ENCODE measurements around the gene TLR4.

Gene TLR4

DNA sequence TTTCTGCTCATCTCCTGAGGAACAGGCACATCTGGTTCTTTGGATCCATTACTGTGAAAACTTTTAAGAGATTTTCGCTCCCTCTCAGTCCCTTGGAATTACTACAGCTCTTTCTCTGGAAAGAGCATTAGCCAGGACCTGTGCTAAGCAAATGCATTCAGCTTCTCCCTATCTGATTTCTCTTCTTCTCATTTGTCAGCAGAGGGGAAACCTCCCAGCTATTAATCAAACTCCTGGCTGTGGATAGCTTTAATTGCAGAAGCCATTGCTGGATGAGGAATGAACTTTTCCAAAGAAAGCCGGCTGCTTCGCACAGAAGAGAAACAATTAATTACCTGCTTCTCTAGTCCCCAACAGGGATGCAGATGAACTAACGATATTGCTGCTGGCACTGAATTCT lies 37.9 kb downstream of the TLR4 start:
- Mint-ChIP-seq H3K27ac (no peak overlapping the region), H3K9me3 (no peaks in the 10 kb centered on the region), H3K36me3 (ENCODE audit: low read depth) (no peaks in the 10 kb centered on the region), H3K4me3 (no peak overlapping the region), H3K27me3 (ENCODE audit: low read depth) (peaks cover 38% of the 10 kb centered on the region), H3K4me1 (ENCODE audit: low read depth) (peaks cover 11% of the 10 kb centered on the region)
- no peak for DNase-seq (ENCODE audit: low spot score)

DNA sequence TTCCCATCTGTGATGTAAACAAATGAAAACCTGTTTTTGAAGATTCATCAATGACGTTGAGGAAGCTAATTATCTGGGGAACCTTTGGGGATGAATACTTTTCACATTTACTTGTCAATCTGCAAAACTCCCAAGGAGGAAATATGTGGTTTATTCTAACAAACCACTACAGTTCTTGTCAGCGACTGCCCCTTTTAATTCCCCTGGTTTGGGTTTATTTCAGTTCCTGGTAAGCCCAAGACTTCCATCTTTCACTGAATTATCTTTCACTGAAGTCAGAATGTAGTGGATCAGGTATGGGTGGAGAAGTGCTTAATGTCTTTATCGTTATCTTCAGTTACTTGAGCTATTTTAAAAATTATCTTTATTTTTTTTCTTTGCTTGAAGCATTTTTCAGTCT lies 40.2 kb downstream of the TLR4 start:
- H3K27ac Mint-ChIP-seq = peak overlapping the region; percentile 0
- H3K36me3 Mint-ChIP-seq (ENCODE audit: low read depth) = no peaks in the 10 kb centered on the region
- H3K27me3 Mint-ChIP-seq (ENCODE audit: low read depth) = peaks cover 47% of the 10 kb centered on the region
- H3K4me3 Mint-ChIP-seq = peak overlapping the region; percentile 69
- no peak for DNase-seq (ENCODE audit: low spot score)
- no peaks in the 10 kb centered on the region for H3K9me3 Mint-ChIP-seq
- peaks cover 11% of the 10 kb centered on the region for H3K4me1 Mint-ChIP-seq (ENCODE audit: low read depth)

DNA sequence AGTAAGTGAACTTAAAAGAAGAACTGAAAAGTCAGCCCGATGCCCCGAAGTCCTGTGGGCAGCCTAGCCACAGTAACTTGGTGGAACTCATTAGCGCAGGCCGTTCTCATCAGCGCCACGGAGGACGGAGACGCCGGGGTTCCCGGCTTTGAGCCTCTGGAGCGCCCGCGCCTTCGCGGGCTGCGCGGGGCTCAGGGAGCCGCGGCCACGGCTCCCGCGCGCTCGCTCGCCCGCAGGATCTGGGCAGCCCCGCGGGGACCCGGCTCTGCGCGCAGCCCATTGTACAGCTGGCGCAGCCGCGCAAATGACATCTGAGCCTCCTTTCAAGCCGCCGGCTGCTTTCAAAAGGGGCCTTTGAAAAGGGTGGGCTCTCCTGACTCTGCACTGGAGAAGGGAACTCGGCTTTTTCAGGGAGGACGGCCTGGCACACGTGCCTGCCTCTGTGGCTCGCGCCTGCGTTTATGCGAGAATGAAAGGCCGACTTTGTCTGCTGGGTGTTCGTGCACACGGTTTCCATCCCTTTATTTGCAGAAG lies 40.7 kb downstream of the TLR4 start:
- DNase-seq (ENCODE audit: low spot score) = no peak
- Mint-ChIP-seq H3K27me3 (ENCODE audit: low read depth) (peaks cover 47% of the 10 kb centered on the region), H3K27ac (peak overlapping the region; percentile 8), H3K9me3 (no peaks in the 10 kb centered on the region), H3K36me3 (ENCODE audit: low read depth) (no peaks in the 10 kb centered on the region), H3K4me1 (ENCODE audit: low read depth) (peaks cover 11% of the 10 kb centered on the region), H3K4me3 (peak overlapping the region; percentile 69)

DNA sequence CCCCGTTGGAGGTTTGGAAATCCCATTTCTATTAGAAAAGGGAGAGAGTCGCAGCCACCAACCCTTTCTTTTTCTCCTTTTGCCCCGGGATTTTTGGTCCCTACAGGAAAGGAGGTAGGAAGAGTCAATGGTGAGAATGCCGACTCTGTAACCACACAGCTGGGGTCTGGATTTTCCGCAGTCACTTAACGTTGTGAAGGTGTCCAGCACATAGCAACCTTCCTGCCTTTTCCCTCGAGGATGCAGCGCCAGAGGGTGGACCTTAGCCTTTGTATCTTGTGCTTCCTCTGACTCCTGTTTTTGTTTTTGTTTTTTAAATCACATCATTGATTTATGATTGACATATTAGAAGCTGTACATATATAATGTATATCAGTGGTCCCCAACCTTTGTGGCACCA lies 41.4 kb downstream of the TLR4 start:
- no peak for DNase-seq (ENCODE audit: low spot score)
- no peaks in the 10 kb centered on the region for H3K9me3 Mint-ChIP-seq
- H3K4me1 Mint-ChIP-seq (ENCODE audit: low read depth) = peaks cover 11% of the 10 kb centered on the region
- no peak overlapping the region for H3K27ac Mint-ChIP-seq
- no peaks in the 10 kb centered on the region for H3K36me3 Mint-ChIP-seq (ENCODE audit: low read depth)
- H3K4me3 Mint-ChIP-seq = peak overlapping the region; percentile 67
- peaks cover 49% of the 10 kb centered on the region for H3K27me3 Mint-ChIP-seq (ENCODE audit: low read depth)

DNA sequence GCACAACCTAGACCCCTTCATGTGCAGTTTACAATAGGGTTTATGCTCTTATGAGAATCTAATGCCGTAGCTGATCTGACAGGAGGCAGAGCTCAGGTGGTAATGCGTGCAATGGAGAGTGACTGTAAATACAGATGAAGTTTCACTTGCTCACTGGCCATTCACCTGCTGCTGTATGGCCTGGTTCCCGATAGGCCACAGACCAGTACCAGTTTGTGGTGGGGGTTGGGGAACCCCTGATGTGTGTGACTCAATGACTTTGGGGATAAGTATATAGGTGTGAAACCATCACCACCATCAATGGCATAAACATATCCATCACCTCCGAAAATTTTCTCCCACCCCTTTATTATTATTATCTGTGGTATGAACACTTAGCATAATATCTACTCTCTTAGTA lies 42.1 kb downstream of the TLR4 start:
- no peaks in the 10 kb centered on the region for H3K9me3 Mint-ChIP-seq
- peaks cover 48% of the 10 kb centered on the region for H3K27me3 Mint-ChIP-seq (ENCODE audit: low read depth)
- H3K4me3 Mint-ChIP-seq = no peak overlapping the region

DNA sequence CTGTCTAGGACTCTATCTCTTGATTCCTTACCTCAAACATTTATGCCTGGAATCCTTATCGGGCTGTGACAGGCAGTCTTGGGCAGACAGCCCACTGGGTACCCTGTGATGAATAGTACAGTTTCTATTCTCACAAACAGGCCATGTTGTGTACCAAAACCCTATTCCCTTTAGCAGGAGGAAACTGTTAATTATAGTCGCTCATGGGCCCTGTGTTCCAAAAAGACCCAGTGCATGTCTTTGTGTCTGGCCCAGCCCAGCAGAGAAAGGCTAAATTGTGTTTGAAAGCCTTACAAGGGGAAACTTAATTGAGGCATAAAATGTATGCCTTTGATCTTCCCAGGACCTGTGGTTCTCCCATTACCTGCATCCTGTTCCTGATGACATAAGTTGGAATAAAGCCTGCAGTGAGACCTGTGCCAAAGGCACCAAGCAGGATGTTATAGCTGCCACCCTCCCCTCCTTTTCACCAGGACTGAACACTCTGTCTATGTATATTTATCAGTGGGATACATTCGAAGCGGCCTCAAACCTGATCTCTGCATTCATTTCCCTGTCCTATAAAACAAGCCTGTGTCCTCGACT lies 43.3 kb downstream of the TLR4 start:
- peaks cover 11% of the 10 kb centered on the region for H3K4me1 Mint-ChIP-seq (ENCODE audit: low read depth)
- no peak for DNase-seq (ENCODE audit: low spot score)
- H3K4me3 Mint-ChIP-seq = no peak overlapping the region
- H3K36me3 Mint-ChIP-seq (ENCODE audit: low read depth) = no peaks in the 10 kb centered on the region
- no peaks in the 10 kb centered on the region for H3K9me3 Mint-ChIP-seq
- peaks cover 51% of the 10 kb centered on the region for H3K27me3 Mint-ChIP-seq (ENCODE audit: low read depth)
- no peak overlapping the region for H3K27ac Mint-ChIP-seq

More for the DNA sequence above, 42.1 kb downstream of the TLR4 start:
- Mint-ChIP-seq H3K36me3 (ENCODE audit: low read depth) (no peaks in the 10 kb centered on the region), H3K27ac (no peak overlapping the region), H3K4me1 (ENCODE audit: low read depth) (peaks cover 11% of the 10 kb centered on the region)
- no peak for DNase-seq (ENCODE audit: low spot score)

DNA sequence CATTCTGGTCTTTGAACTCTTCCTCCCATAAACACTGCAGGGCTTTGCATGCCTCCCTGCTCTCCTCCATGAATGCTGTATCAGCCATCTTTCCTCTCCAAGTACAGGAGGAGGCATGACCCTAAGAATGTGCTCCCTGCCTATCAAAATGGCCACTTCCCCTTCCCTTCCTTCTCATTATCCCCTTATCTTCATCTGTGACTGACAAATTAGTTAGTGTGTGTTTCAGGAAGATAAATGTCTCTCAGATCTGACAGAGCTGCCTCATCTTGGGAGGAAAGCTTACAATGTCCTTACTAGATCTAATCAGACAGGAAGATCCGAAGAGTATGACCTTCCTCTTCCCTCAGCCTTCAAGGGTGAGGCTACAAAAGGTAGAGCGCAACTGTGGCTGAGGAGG lies 46.2 kb downstream of the TLR4 start:
- Mint-ChIP-seq H3K9me3 (no peaks in the 10 kb centered on the region), H3K27me3 (ENCODE audit: low read depth) (peaks cover 43% of the 10 kb centered on the region), H3K4me1 (ENCODE audit: low read depth) (no peaks in the 10 kb centered on the region), H3K4me3 (no peak overlapping the region), H3K27ac (no peak overlapping the region), H3K36me3 (ENCODE audit: low read depth) (no peaks in the 10 kb centered on the region)
- no peak for DNase-seq (ENCODE audit: low spot score)

DNA sequence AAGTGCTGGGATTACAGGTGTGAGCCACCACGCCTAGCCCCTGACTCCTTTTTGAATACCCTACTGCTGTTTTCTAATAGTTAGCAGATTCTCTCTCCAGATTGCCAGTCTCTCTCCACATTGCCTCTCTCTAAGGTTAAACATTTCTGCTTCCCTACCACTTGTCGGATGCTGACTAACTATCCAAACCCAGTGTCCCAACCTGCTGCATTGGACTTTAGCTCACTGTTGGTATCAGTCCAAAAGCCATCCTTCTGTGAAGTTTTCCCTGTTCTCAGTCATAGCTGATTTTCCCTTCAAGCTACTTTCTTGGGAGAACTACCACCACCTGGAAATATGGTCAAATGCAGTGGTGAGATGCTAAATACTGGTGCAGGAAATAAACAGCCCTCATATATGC lies 48.7 kb downstream of the TLR4 start:
- Mint-ChIP-seq H3K4me3 (no peak overlapping the region), H3K36me3 (ENCODE audit: low read depth) (no peaks in the 10 kb centered on the region), H3K4me1 (ENCODE audit: low read depth) (no peaks in the 10 kb centered on the region), H3K27me3 (ENCODE audit: low read depth) (peaks cover 28% of the 10 kb centered on the region), H3K9me3 (no peaks in the 10 kb centered on the region), H3K27ac (no peak overlapping the region)
- no peak for DNase-seq (ENCODE audit: low spot score)

DNA sequence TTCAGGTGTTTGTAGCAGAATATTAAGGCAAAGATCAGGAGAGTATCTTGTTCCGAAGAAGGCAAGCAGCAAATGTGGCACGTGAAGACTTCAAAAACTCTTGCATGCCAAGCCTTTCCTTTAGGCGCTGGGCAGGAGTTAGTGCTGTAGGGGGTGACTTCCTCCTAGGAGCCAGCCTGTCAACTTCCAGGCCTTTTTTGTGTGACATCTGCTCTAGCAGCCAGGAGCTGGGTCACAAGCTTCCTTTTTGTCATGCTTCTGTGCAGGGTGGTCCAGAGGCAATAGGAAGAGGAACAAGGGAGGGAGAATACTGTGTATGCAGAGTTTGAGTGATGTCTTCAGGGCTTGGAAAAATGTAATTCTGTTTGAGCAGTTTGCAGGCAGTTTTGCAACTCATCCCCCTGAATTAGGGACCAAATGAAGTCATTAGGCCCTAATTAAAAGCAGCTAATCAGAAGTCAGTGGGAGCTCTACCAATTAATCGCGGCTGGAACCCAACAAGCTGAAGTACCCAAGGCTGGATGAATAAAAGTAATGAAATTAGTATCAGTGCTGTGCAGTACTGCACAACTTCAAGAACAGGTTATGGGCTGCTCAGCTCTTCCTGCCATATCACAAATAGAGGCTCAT lies 53.5 kb downstream of the TLR4 start:
- H3K27ac Mint-ChIP-seq = no peak overlapping the region
- peaks cover 18% of the 10 kb centered on the region for H3K27me3 Mint-ChIP-seq (ENCODE audit: low read depth)
- no peak overlapping the region for H3K4me3 Mint-ChIP-seq
- H3K4me1 Mint-ChIP-seq (ENCODE audit: low read depth) = no peaks in the 10 kb centered on the region
- H3K36me3 Mint-ChIP-seq (ENCODE audit: low read depth) = no peaks in the 10 kb centered on the region
- H3K9me3 Mint-ChIP-seq = no peaks in the 10 kb centered on the region
- DNase-seq (ENCODE audit: low spot score) = no peak

DNA sequence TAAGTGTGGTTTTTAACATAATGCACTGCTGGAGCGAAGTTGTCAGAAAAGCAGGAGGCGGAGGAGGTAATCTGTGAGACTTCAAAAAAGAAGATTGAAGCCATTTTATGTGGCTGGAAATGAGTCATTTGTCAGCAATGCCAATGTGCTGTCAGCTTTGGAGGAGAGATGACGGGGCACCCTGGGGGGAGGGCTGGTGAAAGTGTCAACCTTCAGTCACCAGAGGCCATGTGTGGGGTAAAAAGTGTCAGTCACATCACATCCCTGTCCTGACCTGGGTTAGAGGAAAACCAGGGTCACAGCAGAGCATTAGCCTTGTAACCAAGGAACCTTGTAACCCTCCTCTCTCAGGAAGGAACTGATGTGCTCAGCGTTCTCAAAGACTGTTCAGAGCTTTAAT lies 59.1 kb downstream of the TLR4 start:
- H3K4me3 Mint-ChIP-seq = no peak overlapping the region
- H3K27me3 Mint-ChIP-seq (ENCODE audit: low read depth) = peaks cover 5% of the 10 kb centered on the region
- no peaks in the 10 kb centered on the region for H3K4me1 Mint-ChIP-seq (ENCODE audit: low read depth)
- no peak for DNase-seq (ENCODE audit: low spot score)
- H3K36me3 Mint-ChIP-seq (ENCODE audit: low read depth) = no peaks in the 10 kb centered on the region
- no peaks in the 10 kb centered on the region for H3K9me3 Mint-ChIP-seq
- H3K27ac Mint-ChIP-seq = no peak overlapping the region

DNA sequence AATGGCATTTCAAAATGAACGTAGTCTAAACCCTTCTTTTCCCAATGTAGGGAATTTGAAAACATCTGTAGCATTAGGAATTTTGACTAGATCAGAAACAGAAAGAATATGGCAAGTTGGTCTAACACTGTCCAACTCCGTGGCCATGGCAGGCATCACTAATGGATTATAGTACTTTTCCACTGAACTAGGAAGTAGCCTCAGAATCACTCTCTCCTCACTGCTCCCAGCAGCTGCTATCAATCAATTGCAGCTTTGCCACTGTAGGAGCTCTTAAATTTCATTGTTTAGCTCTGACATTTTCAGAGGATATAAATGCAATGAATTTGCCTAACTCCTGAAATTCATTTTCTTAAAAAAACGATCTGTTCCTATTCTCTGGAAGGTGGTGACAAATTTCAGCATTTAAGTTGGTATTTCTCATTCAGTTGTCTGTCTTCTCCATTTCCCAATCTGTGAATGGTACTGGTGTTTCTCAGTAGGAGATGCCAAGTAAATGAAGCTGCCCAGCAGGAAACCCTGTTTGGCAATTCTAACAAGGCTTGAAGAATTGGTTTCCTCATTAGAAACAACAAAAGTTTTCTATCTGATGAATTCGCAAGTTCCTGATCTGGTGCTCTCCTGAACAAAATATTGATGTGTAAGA lies 64.7 kb downstream of the TLR4 start:
- Mint-ChIP-seq H3K27ac (no peak overlapping the region), H3K4me3 (no peak overlapping the region)

DNA sequence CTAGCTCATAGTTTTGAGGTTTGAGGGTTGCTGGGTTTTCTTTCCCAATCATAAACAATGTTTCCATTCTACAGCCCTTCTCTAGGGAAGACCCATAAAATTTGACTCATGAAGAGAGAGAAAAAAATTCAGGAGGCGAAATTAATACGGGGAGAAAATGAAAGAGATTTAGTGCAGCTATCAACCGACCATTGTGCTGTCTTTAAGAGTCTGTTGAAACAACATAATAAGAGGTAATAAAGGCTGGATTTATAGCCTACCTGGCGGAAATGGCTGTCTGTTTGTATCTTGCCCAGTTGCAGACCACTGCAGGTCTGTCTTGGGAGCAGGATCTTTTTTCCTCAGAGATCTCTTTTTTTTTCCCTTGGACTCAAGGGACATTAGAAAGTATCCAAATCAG lies 66.9 kb downstream of the TLR4 start:
- Mint-ChIP-seq H3K4me1 (ENCODE audit: low read depth) (no peaks in the 10 kb centered on the region), H3K4me3 (no peak overlapping the region), H3K9me3 (no peaks in the 10 kb centered on the region), H3K27me3 (ENCODE audit: low read depth) (peaks cover 11% of the 10 kb centered on the region), H3K27ac (no peak overlapping the region), H3K36me3 (ENCODE audit: low read depth) (no peaks in the 10 kb centered on the region)
- no peak for DNase-seq (ENCODE audit: low spot score)

More for the DNA sequence above, 64.7 kb downstream of the TLR4 start:
- Mint-ChIP-seq H3K4me1 (ENCODE audit: low read depth) (no peaks in the 10 kb centered on the region), H3K27me3 (ENCODE audit: low read depth) (peaks cover 7% of the 10 kb centered on the region), H3K9me3 (no peaks in the 10 kb centered on the region), H3K36me3 (ENCODE audit: low read depth) (no peaks in the 10 kb centered on the region)
- DNase-seq (ENCODE audit: low spot score) = no peak

DNA sequence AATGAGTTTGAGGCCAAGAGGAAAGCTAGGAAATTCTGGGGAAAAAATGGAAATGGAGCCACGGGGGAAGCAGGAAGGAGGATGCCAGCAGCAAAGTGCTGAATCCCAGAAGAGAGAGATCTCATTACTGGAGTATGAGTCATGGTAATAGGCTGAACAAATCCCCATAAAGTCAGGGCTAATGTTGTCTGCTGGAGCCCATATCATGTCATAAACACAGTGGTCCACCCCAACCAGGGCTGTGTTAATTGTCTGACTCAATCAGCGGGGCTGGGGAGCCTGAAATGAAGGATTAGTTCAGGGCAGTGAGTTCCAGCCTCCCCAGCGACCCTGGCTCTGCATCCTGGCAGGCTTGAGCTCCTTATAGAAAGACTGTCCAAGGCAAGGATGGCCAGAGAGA lies 68.8 kb downstream of the TLR4 start:
- no peak overlapping the region for H3K27ac Mint-ChIP-seq
- H3K4me3 Mint-ChIP-seq = no peak overlapping the region
- H3K9me3 Mint-ChIP-seq = no peaks in the 10 kb centered on the region
- no peaks in the 10 kb centered on the region for H3K36me3 Mint-ChIP-seq (ENCODE audit: low read depth)
- H3K27me3 Mint-ChIP-seq (ENCODE audit: low read depth) = peaks cover 19% of the 10 kb centered on the region
- peaks cover 2% of the 10 kb centered on the region for H3K4me1 Mint-ChIP-seq (ENCODE audit: low read depth)
- DNase-seq (ENCODE audit: low spot score) = no peak

All from T-helper 2 cell treated with Interferon-gamma antibody and Interleukin-4, amounts not matched to agents 5 μg/mL and 100 μg/mL, for 36 hours (primary cell).